Stimulated activated CD8-positive, alpha-beta memory T cell treated with anti-CD3 and anti-CD28 coated beads, Interleukin-12 subunit alpha, Interleukin-12 subunit beta, amount 100 ng/mL, for 24 hours (primary cell): ENCODE results near the gene BRWD1.
"Not testable (repeated sequence)": the region's sequence is repeated elsewhere in the genome, so short reads cannot be mapped to it uniquely, and the experiment has no call there.

ENCODE experiments used
- DNase-seq: peaks from one replicate; pipeline ENCODE4 v3.0.0-alpha.2; 2020; ENCODE audit errors: extremely low read depth

BRWD1 gene

DNA sequence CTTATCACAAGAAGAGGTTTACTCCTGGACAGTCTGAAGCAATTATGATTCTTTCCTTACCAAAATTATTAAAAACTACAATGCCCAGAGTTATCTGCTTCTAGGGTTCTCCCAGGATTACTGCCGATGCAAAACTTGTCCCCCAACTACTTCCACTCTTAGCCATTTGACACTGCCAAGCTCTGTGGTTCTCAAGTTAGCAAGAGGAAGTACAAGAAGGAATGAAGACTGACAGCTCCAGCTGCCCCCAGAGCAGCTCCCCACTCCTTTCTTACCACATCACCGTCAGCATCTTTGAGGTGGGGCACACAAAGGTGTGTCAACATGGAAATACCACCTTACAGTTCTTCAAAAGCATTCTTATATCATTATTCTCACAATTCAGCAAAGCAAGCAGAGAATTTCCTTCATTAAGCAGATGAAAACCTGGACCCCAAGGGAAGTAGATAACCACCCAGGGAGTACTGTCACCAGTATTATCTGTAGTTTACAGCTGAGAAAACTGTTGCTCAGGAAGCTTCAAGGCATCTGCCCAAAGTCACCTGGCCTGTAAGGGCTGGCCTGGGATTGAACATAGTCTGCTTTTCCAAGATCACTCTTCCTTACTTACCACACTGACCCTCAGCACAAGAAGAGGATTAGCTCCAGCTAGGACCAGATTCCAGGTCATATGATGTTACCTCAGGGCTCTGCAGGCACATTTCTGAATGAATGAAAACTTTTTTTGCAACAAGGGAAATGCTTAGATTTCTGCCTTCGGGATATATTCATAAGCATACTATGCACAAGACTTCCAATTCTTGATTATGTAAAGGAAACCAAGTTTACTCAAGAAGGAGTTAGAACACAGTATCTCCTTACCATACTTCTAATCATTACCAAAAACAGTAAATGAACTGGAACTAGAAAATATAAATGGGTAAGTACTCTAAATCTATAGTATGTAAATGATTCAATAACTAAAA, 139.4 kb downstream of the BRWD1 start:
- no peak for DNase-seq

DNA sequence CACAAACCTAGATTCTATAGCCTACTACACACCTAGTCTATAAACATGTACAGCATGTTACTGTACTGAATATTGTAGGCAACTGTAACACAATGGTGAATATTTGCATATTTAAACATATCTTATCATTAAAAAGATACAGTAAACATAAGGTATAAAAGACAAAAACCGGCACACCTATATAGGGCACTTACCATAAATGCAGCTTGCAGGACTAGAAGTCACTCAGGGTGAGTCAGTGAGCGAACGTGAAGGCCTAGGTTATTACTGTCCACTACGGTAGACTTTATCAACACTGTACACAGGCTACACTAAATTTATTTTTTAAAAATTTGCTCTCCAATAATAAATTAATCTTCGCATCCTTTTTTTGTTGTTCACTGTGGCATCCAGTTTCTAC, 143.5 kb downstream of the BRWD1 start:
- DNase-seq: no peak

DNA sequence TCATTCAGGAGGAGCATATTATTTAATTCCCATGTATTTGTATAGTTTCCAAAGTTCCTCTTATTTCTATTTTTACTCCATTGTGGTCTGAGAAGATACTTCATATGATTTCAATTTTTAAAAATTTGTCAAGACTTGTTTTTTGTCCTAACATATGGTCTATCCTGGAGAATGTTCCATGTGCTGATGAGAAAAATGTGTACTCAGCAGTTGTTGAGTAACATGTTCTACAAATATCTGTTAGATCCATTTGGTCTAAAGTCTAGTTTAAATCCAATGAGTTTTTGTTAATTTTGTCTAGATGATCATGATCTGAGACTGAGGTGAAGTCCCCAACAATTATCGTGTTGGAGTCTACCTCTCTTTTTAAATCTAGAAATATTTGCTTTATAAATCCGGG, 144.6 kb downstream of the BRWD1 start:
- DNase-seq: no peak

DNA sequence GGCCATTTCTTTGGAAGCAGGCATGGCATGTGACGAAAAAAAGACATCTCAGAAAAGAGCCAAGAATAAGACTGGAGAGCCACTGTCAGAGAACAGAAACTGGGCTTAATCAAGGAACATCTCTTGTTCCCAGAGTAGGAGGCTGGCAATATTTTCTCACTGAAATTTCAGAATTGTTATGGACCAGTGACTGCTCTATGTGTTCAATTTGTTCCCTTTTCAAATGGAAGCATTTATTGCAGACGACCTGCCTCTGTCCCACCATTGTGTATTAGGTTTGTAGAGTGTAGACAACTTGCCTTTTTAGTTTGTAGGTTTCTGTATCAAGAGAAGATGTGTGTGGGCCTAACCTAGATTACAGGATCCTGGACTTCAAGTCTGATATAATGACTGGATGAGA, 148.9 kb downstream of the BRWD1 start:
- DNase-seq: no peak

DNA sequence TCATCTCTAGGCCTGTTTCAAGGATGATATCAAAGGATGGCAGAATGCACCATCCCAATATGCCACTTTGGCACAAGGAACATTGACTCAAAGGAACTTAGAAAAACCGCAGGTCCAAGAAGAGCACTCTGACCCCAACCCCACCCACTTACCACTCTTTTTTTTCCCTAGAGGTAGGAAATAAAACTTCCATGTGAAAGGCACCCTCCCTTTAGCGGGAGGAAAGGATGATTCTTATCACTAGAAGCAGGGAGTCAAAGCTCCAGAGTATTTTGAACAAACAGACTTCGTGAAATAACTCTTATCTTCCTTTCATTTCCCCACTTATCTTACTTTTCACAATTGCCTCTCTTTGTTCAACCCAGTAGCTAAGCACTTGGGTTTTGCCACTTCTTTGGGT, 152.4 kb downstream of the BRWD1 start:
- no peak for DNase-seq

DNA sequence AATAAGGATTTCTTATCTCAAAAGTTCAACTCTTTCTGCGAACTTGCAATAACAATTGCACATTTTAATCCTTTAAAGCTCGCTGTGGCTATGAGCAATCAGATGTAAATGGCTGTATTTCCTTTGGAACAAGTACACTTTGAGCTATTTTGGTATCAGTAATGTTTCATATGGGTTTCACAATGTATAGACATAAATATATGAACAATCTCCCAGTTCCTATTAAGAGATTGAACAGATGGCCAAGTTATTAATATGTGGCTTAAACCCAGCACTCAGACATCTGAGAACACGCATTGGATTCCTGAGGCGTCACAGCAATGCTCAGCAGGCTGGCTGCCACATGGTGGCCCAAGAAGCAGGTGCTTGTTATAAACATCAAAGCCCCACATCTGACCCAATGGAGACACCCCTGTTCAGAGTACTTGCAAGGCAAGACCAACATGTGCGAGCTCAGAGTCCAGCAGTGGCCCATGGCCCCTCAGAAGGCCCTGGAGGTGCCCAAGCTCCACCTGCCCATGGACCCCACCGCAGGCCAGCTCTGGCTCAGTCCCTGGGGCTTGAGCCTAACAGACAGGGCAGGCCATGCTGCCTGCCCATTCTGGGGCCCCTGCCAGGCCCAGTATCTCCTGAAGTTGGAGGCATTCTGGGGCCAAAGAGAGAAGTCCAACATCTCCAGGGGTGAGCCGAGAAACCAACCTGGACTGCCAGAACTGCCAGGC, 153.9 kb downstream of the BRWD1 start:
- no peak for DNase-seq

DNA sequence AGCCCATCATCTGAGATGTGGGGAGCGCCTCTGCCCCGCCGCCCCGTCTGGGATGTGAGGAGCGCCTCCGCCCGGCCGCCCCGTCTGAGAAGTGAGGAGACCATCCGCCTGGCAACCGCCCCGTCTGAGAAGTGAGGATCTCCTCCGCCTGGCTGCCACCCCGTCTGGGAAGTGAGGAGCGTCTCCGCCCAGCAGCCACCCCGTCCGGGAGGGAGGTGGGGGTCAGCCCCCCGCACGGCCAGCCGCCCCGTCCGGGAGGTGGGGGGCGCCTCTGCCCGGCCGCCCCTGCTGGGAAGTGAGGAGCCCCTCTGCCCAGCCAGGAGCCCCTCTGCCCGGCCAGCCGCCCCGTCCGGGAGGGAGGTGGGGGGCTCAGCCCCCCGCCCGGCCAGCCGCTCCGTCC, 156.2 kb downstream of the BRWD1 start:
- DNase-seq: not testable (repeated sequence)

DNA sequence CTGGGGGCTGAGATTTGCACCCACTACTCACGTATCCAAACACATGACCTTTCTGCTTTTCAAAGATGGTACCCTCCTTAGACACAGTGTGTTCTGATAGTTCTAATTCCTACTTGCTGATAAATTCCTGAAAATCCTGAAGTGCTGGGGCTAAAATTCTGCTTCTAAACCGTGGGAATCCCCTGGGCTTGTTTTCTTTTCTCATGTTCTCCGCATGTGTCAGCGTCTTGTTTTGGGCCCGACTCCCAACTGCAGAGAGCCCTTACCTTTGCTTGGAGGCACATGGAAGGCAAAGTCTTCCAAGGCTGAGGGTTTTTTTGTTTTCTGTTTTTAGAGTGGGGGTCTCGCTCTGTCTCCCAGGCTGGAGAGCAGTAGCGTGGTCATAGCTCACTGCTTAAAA, 157.4 kb downstream of the BRWD1 start:
- DNase-seq: no peak

DNA sequence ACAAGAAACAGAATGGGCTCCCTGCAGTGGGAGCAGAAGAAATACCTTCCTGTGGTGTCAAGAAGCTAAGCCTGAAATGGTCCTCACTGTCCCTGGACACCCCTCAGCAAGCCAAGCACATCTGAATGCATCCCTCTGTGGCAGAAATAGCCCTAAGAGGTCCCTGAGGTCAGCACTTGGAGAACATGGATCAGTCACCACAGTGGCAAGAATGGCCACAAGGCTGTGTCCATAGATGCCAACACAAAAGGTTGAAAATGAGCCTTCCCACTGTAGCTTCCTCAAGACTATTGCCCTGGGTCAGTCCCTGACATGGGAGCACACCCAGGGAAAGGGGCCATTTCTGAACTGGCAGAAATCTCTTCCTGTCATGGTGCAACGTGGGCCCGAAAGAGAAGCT, 157.9 kb downstream of the BRWD1 start:
- no peak for DNase-seq

DNA sequence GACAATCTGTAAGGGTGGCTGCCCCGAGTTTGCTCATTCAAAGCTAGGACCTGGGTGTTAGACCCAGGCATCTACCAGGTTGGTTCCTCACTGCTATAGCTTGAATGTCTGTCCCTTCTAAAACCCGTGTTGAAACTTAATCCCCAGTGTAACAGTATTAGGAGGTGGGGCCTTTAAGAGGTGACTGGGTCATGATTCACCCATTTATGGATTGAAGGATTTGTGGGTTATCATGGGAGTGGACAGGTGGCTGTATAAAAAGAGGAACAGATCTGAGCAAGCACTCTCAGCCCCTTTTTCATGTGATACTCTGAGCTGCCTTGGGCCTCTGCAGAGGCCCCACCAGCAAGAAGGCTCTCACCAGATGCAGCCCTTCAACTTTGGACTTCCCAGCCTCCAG, 159.6 kb downstream of the BRWD1 start:
- no peak for DNase-seq

DNA sequence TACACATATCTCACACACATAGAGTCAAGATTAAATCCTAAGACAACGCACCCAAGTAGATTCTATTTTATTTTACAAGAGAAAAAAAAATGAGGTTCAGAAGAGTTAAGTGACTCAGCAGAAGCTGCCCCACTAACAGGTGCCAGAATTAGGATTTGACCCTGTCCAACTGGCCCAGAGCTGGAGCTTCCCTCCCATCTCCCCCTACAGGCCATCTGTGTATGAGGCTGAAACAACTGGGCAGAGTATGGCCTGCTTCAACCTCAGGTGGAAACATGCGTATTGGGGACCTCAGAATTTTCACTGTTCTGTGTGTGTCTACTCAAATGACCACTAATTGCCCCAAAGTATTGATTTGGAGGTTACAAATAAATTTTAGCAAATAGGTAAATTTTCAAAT, 160.1 kb downstream of the BRWD1 start:
- no peak for DNase-seq

DNA sequence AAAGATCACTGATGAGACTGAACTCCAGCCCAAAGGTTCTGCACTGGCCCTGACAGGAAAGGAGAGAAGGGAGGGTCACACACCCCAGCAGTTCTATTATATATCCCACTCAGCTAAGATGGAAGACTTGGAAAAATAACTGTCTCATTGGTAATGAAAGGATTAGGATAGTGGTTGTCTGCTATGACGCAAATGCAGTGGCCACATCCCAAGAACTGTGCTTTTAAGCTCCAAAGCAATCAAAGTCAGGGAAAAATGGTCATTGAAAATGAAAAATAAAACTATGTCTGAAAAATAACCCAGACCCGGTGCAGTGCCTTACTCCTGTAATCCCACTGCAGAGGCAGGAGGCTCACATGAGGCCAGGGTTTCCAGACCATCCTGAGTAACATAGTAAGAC, 161.2 kb downstream of the BRWD1 start:
- no peak for DNase-seq

DNA sequence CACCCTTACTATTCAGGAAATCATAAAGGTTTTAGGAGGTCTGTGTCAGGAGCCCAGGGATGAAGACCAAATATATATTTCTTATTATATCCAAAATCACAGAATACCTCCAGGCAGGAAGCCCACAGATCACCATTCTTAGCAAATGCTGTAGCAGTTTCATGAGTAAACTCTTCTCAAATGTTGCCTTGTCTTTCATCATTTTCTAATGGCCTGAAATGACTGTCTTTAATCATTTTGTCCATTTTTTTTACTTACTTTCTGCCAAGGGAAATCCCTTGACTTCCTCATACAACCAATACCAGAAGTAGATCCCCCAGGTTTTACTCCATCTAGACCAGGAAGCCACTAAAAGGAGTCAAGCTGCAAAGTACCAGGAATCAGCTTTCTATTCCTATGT, 162.6 kb downstream of the BRWD1 start:
- DNase-seq: no peak

DNA sequence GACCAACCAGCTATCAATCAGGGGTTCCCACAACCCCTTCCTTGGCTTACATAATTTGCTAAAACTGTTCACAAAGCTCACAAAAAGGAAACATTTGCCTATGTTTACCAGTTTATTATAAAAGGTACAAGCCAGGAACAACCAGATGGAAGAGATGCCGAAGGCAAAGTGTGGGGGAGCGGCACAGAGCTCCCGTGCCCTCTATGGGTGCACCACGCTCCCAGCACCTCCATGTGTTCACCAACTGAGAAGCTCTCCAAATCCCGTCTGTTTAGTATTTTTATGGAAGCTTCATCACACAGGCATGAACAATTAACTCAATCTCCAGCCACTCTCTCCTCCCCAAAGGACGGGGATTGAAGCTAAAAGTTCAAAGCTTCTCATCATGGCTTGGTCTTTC, 163.1 kb downstream of the BRWD1 start:
- DNase-seq: no peak

DNA sequence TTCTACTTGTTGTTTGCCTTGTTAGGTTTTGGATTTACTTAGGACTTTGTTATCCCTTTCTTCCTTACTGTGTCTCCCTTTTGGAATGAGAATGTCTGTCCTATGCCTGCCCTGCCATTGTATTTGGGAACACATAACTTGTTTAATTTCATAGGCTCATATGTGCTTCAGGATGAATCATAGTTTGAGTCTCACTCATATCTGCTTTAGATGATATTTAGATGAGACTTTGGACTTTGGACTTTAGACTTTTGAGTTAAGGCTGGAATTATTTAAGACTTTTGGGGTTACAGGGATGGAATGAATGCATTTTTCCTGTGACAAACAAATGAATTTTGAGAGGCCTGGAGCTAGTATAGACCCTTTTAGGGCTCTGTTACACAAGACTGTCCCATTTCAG, 163.6 kb downstream of the BRWD1 start:
- DNase-seq: no peak

DNA sequence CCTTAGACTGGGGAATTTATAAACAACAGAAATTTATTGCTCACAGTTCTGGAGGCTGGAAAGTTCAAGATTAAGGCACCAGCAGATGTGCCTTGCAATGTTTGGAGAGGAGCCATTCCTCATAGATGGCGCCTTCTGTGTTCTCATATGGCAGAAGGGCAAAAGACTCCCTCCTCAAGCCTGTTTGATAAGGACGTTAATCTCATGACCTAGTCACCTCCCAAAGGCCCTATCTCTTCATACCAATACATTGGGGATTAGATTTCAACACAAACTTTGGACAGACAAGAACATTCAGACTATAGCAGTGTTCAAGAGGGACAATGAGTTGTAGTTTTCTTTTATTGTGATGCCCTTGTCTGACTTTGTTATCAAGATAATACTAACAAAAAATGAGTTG, 164.5 kb downstream of the BRWD1 start:
- DNase-seq: no peak

DNA sequence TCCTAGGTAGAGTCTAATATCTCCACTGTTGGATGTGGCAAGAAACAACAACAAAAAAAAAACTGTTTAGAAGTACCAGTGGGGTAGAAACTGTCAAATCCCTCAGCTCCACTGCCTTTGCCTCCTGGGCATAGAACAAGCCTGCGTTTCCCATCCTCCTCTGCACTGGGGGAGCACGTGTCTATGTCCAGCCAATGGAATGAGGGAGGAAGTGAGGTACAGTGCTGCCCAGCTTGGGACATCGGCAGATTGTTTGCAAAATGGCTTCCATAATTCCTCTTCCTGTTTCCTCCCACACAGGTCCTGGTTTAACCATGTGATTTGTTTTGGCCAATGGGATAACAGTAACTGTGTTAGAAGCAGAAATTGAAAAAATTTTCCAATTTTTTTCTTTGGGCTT, 169.2 kb downstream of the BRWD1 start:
- no peak for DNase-seq

DNA sequence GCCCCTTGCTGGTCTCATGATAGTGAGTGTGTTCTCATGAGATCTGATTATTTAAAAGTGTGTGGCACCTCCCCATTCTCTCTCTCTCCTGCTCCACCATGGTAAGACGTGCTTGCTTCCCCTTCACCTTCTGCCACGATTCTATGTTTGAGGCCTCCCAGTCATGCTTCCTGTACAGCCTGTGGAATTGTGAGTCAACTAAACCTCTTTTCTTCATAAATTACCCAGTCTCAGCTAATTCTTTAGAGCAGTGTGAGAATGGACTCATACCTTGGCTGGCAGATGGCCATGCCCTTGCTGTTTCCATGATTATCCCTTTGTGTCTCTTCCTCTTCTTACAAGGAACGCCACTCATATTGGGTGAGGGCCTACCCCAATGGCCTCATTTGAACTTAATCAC, 170.5 kb downstream of the BRWD1 start:
- DNase-seq: no peak

DNA sequence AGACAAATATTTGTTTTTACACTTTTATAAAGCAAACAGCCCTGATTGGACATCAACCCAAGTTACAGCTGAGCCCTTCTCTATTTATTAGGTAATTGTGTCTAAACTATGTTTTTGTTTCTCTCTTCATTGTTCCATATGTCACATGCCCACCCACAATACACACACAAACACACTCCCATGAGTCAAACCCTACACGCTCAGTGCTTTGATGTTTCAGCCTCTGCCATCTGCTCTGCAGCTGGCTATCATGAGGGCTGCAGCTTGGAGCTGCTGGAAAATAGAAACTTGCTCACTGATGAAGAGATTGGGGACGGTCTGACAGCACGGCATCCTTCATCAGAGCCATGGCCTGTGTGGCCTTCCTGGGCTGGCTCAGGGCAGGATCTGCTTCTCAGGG, 171.9 kb downstream of the BRWD1 start:
- no peak for DNase-seq

DNA sequence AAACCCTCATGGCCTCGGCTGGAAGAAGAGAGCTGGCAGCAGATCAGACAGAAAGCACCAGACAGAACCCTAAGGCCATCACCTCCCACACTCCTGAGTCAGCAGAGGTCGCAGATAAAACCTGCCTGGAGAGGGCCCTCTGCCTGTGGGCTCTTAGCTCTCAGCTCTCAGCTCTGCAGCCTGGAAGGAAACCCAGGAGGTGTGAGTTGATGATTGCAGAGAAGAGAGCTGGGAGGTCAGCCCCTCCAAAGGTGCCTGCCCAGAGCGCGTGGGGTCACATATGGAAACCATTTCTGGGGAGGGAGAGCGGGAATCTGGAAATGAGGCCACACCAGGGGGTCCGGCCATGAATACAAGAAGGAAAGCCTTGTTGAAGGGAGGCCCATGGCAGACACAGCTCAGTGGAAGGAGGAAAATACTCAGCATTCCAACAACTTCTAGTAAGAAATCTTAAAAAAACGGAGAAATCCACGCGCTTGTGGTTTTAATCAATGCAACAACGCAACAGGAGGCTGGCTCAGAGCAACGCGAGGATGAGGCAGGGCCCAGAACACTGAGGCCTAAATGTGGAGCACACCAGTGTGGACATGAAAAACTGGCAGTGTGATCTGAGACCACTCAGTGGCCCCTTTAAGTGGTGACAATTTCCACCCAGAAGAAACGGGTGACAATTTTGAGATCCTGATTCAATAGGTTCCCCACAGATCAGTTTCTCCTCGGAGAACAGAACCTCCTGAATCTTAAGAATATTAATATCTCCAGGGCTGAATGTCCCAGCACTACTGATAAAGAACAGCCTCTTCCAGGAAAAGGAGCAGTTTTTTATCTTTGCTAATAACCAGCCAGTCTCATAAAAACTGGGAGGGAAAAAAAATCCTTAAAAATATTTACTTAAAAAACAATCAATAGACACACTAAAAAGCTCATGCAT, 175.9 kb downstream of the BRWD1 start:
- DNase-seq: no peak

DNA sequence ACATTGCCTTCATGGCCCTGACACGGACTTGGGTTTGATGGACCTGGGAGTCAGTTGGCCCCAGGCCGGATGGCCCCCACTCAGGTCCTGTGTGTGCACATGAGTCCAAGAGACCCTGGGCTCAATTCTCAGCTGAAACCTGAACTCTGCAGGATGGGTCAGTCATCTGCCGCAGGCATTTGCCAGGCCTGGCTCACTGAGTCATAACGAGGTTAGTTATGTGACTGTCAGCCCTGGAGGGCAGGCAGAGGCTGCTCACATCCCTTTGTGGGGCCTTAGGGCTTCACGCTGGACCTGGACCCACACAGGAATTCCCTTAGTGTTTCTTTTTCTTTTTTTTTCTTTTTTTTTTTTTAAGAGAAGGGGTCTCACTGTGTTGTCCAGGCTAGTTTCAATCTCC, 176.7 kb downstream of the BRWD1 start:
- DNase-seq: no peak

DNA sequence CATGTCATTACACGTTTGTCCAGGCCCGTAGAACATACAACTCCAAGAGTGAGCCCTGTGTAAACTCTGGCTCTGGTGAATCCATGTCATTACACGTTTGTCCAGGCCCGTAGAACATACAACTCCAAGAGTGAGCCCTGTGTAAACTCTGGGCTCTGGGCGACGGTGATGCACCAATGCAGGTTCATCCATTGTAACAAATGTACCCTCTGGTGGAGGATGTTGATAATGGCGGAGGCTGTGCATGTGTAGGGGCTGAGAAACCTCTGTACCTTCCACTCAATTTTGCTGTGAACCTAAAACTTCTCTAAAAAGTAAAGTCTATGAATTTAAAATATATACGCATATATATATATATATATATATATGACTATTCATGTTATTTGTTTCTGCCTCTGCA, 177.3 kb downstream of the BRWD1 start:
- DNase-seq: not testable (repeated sequence)
